Fibroblast of gingiva (primary cell): ENCODE measurements around the gene ASIC4.
A peak's percentile ranks its signal among the peaks of the same experiment; 100 is the strongest.

ENCODE experiments used
- DNase-seq: peaks from one replicate; pipeline ENCODE4 v3.0.0-alpha.2; 2011; ENCODE audit warnings: low read depth

ASIC4 gene

GRCh38 chr2:219570194-219570923 is 56.1 kb downstream of the ASIC4 start:
- peak; percentile 31 for DNase-seq

GRCh38 chr2:219570924-219571310 is 56.6 kb downstream of the ASIC4 start:
- peak; percentile 33 for DNase-seq

GRCh38 chr2:219571311-219572236 is 57.3 kb downstream of the ASIC4 start, which contains the start of gene OBSL1:
TSS of gene OBSL1 (minus strand) at chr2:219571539. CDS start at chr2:219571232, 307 bp downstream.
- peak; percentile 70 for DNase-seq

GRCh38 chr2:219572237-219573001 is 58.1 kb downstream of the ASIC4 start, which contains the start of gene INHA:
TSS of gene INHA (plus strand) at chr2:219572310. CDS start at chr2:219572375, 65 bp downstream.
- DNase-seq: no peak

GRCh38 chr2:219573166-219573565 is 58.9 kb downstream of the ASIC4 start:
- no peak for DNase-seq

- DNase-seq: no peak
These were observed 60.4 kb downstream of the ASIC4 start for GRCh38 chr2:219574484-219575311.

GRCh38 chr2:219575566-219576504 is 61.6 kb downstream of the ASIC4 start:
- DNase-seq: no peak

- no peak for DNase-seq
These were observed 62.5 kb downstream of the ASIC4 start for GRCh38 chr2:219576505-219577388.

GRCh38 chr2:219578811-219579613 is 64.7 kb downstream of the ASIC4 start:
- peak; percentile 66 for DNase-seq

- DNase-seq: no peak
These were observed 67.1 kb downstream of the ASIC4 start for GRCh38 chr2:219581346-219581745.
